Hepatocyte (in vitro differentiated cells): ENCODE measurements around the gene TAS1R2. TPM values are rescaled to one million over a fixed set of nuclear protein-coding genes. Genes with fewer than 3 reads are reported as not detected.

Experiments
- DNase-seq: peaks from one replicate; pipeline ENCODE4 v3.0.0-alpha.2; 2016; ENCODE audit warnings: low spot score
- H2AFZ ChIP-seq: fragments of 200-600 bp; sonication (generic); 2 replicates; pipeline ENCODE4 v1.6.0; 2016; ENCODE audit warnings: antibody characterized with exemption, mild to moderate bottlenecking
- H3K27ac ChIP-seq: fragments of 200-600 bp; sonication (generic); 2 replicates; pipeline ENCODE4 v1.5.1; 2016; ENCODE audit warnings: mild to moderate bottlenecking
- H3K27me3 ChIP-seq: fragments of 200-600 bp; sonication (generic); 2 replicates; pipeline ENCODE4 v1.6.1; 2016
- H3K36me3 ChIP-seq: fragments of 200-600 bp; sonication (generic); replicated peaks from 2 replicates; pipeline ENCODE4 v1.5.1; 2016; ENCODE audit warnings: low read depth; ENCODE audit not compliant: insufficient read depth
- H3K4me1 ChIP-seq: fragments of 200-600 bp; sonication (generic); 2 replicates; pipeline ENCODE4 v1.5.1; 2016; ENCODE audit warnings: mild to moderate bottlenecking, moderate library complexity; ENCODE audit not compliant: insufficient read depth
- H3K4me2 ChIP-seq: fragments of 200-600 bp; sonication (generic); 2 replicates; pipeline ENCODE4 v1.6.0; 2016
- H3K4me3 ChIP-seq: fragments of 200-600 bp; sonication (generic); 2 replicates; pipeline ENCODE4 v1.5.1; 2016; ENCODE audit warnings: mild to moderate bottlenecking
- H3K79me2 ChIP-seq: fragments of 200-600 bp; sonication (generic); 2 replicates; pipeline ENCODE4 v1.6.0; 2017; ENCODE audit warnings: mild to moderate bottlenecking
- H3K9me2 ChIP-seq: fragments of 200-600 bp; sonication (generic); replicated peaks from 2 replicates; pipeline ENCODE4 v1.6.0; 2017; ENCODE audit warnings: mild to moderate bottlenecking; ENCODE audit not compliant: insufficient read depth
- H3K9me3 ChIP-seq: fragments of 200-600 bp; sonication (generic); 2 replicates; pipeline ENCODE4 v1.5.1; 2016; ENCODE audit warnings: low read depth, mild to moderate bottlenecking
- H4K20me1 ChIP-seq: fragments of 200-600 bp; sonication (generic); 2 replicates; pipeline ENCODE4 v1.6.0; 2016; ENCODE audit warnings: mild to moderate bottlenecking; ENCODE audit not compliant: insufficient read depth, poor library complexity, severe bottlenecking
- CTCF ChIP-seq: fragments of 200-600 bp; sonication (generic); IDR thresholded peaks from 2 replicates; pipeline ENCODE4 v1.5.1; 2016; ENCODE audit warnings: antibody characterized with exemption, mild to moderate bottlenecking; ENCODE audit not compliant: poor library complexity
- EZH2 ChIP-seq: fragments of 200-600 bp; sonication (generic); IDR thresholded peaks from 2 replicates; pipeline ENCODE4 v1.6.1; 2016; ENCODE audit warnings: antibody characterized with exemption, mild to moderate bottlenecking, borderline replicate concordance
- EZH2phosphoT487 ChIP-seq: fragments of 200-600 bp; sonication (generic); IDR thresholded peaks from one replicate; pipeline ENCODE4 v1.6.1; 2018; ENCODE audit warnings: antibody characterized with exemption, mild to moderate bottlenecking, low read depth, moderate library complexity; ENCODE audit not compliant: unreplicated experiment, severe bottlenecking
- WGBS: methylation state at CpG from one replicate; pipeline ENCODE4 v1.1.6; 2016; ENCODE audit warnings: low lambda C conversion rate; ENCODE audit errors: missing lambda C conversion rate; 5-methylcytosine and 5-hydroxymethylcytosine counted together
- polyA plus RNA-seq: library from polyadenylated mRNA; unstranded; fragments of >200 nt; fragmentation: Nextera tagmentation; extraction: Ambion mirVana; gene quantifications from 2 replicates; pipeline ENCODE4 v1.2.1, GENCODE V29; 2016
- total RNA-seq: library from RNA; depleted of rRNA; stranded (reverse); fragments of >200 nt; gene quantifications from 2 replicates; pipeline ENCODE4 v1.2.3, GENCODE V29; 2014

The TAS1R2 gene
- total and polyA plus RNA-seq, 2 experiments from 2014 or later, result not detected

GRCh38 chr1:18876210-18876609, 16.8 kb upstream of the TAS1R2 start:
- Histone ChIP-seq H3K79me2 (no peaks in the 10 kb centered on the region), H3K4me2 (no peak overlapping the region), H3K9me3 (no peaks in the 10 kb centered on the region), H3K4me1 (no peaks in the 10 kb centered on the region), H4K20me1 (no peaks in the 10 kb centered on the region), H3K9me2 (no peaks in the 10 kb centered on the region), H3K27ac (no peak overlapping the region), H3K36me3 (no peaks in the 10 kb centered on the region), H3K27me3 (no peaks in the 10 kb centered on the region), H3K4me3 (no peak overlapping the region), H2AFZ (no peak overlapping the region)
- TF ChIP-seq EZH2, result no peak
- no peak for TF ChIP-seq EZH2phosphoT487
- TF ChIP-seq CTCF, result no peak
- DNase-seq, result no peak
- 85% methylated on average over 9 of the region's 10 CpGs for WGBS

- H3K9me3 ChIP-seq, result no peaks in the 10 kb centered on the region
- H3K27ac ChIP-seq, result no peak overlapping the region
- no peaks in the 10 kb centered on the region for H3K36me3 ChIP-seq
- no peaks in the 10 kb centered on the region for H3K27me3 ChIP-seq
- 84% methylated on average over 3 of the region's 3 CpGs for WGBS
- TF ChIP-seq CTCF (no peak), EZH2phosphoT487 (no peak), EZH2 (no peak)
- no peaks in the 10 kb centered on the region for H4K20me1 ChIP-seq
- no peak overlapping the region for H3K4me2 ChIP-seq
- DNase-seq, result no peak
- no peaks in the 10 kb centered on the region for H3K79me2 ChIP-seq
- no peaks in the 10 kb centered on the region for H3K4me1 ChIP-seq
- H2AFZ ChIP-seq, result no peak overlapping the region
- H3K9me2 ChIP-seq, result no peaks in the 10 kb centered on the region
- no peak overlapping the region for H3K4me3 ChIP-seq
These were observed 16.3 kb upstream of the TAS1R2 start for GRCh38 chr1:18875796-18876128.

- DNase-seq, result peak; percentile 90
- TF ChIP-seq EZH2phosphoT487 (no peak), CTCF (peak; percentile 77), EZH2 (no peak)
- Histone ChIP-seq H3K36me3 (no peaks in the 10 kb centered on the region), H3K9me3 (no peaks in the 10 kb centered on the region), H3K27me3 (no peaks in the 10 kb centered on the region), H2AFZ (no peak overlapping the region), H3K4me3 (no peak overlapping the region), H3K4me2 (no peak overlapping the region), H3K27ac (no peak overlapping the region), H3K79me2 (no peaks in the 10 kb centered on the region), H3K9me2 (no peaks in the 10 kb centered on the region), H4K20me1 (no peaks in the 10 kb centered on the region), H3K4me1 (no peaks in the 10 kb centered on the region)
- WGBS, result 50% methylated on average over 20 of the region's 20 CpGs
These were observed 15.8 kb upstream of the TAS1R2 start for GRCh38 chr1:18875107-18875795.

GRCh38 chr1:18874600-18874999, 15.1 kb upstream of the TAS1R2 start:
- no peaks in the 10 kb centered on the region for H3K9me2 ChIP-seq
- H3K4me2 ChIP-seq, result no peak overlapping the region
- no peaks in the 10 kb centered on the region for H3K36me3 ChIP-seq
- no peak for TF ChIP-seq EZH2phosphoT487
- 86% methylated on average over 8 of the region's 8 CpGs for WGBS
- H3K79me2 ChIP-seq, result no peaks in the 10 kb centered on the region
- H3K9me3 ChIP-seq, result no peaks in the 10 kb centered on the region
- H2AFZ ChIP-seq, result no peak overlapping the region
- H3K4me3 ChIP-seq, result no peak overlapping the region
- no peaks in the 10 kb centered on the region for H3K4me1 ChIP-seq
- H3K27ac ChIP-seq, result no peak overlapping the region
- no peaks in the 10 kb centered on the region for H3K27me3 ChIP-seq
- DNase-seq, result no peak
- H4K20me1 ChIP-seq, result no peaks in the 10 kb centered on the region
